ENCODE results near the gene RBMX.

- TF ChIP-seq CTCF (conservative IDR thresholded peaks at IDR 0.05; ENCODE audit: low read length) (no peak), EZH2phosphoT487 (IDR thresholded peaks at IDR 0.05; ENCODE audit: borderline replicate concordance) (no peak)
These were observed 12.1 kb downstream of the RBMX start for GRCh38 chrX:136868283-136869055.

All from Loucy (cell line).